GM19238 (cell line): ENCODE measurements around the gene SAMD14.

Experiments
- DNase-seq: peaks from one replicate; pipeline ENCODE4 v3.0.0; 2011; ENCODE audit warnings: low spot score; ENCODE audit not compliant: insufficient read length

The SAMD14 gene

DNA sequence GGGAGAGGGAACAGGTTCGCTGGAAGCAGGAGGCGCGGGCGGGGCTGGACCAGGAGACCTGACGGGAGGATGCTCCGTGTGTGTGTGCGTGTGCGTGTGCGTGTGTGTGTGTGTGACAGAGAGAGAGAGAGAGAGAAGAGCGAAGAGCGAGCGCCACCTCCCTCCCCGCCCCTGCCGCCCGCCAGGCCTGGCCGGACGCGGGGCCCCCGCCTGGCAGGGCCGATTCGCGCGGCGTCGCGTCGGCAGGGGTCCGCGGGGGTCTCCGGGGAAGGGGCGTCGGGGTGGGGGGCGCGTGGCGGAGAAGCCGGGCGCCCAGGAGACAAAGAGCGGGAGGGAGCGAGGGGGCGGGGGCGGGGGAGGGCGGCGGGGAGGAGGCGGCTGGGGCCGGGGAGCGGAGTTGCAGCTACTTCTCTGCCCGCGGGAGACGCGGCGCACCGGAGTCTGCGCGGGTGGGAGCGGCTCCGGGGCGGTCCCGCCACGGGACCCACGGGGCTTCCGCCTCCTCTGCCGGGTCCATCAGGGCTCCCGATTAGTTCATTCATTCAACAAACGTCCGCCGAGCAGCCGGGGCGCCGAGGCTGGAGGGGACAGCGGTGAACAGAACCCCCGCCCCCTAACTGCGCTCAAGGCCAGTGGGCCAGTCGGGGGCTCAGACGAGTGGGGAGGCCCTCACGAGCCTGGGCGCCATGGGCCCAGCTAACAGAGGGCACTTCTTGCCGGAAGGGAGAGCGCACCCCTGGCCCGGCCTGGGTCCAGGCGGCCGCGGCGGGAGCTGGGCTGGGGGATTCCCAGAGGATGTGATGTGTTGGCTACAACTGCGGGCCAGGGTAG is at the start of gene SAMD14:
TSS of gene SAMD14 (minus strand) at position 433 of the 831 bp plus-strand sequence. CDS start 5,201 bp downstream, outside the sequence.
- DNase-seq: peak; percentile 65

DNA sequence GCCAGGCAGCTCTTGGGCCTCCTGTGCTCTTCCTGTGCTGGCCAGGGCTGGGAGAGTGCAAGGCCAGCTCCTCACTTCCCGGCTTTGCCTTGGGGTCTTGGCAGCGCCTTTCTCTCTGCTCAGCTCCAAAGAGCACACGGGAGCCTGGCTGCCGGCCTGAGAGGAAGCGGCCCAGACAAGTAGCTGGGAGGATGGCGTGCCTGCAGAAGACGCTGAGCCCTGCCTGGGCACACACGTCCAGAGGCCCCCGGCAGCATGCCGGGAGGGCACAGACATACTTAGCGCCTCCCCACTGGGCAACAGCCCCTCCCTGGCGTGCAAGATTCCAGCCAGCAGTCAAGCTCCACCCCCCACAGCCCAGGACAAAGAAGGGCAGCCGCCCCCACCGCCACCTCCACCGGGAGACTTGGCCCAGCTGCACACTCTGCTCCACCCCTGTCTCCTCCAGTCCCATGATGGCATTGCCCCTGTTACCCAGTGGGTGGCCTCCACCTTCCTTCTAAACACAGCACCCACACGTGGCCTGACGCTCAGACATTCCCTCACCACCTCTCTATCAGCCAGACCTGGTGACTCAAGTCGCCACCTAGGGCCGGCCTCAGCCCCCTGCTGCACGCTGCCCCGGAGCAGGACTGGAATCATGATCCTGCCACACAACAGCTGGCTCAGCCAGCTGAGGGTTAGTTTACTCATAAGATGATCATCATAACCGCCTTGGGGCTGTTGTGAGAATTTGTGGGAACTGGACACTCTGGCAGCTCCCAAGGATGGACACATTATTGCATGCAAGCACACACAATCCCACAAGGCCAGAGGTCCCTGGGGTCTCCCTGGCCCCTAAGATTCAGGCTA is 48.2 kb upstream of the SAMD14 start:
- no peak for DNase-seq

DNA sequence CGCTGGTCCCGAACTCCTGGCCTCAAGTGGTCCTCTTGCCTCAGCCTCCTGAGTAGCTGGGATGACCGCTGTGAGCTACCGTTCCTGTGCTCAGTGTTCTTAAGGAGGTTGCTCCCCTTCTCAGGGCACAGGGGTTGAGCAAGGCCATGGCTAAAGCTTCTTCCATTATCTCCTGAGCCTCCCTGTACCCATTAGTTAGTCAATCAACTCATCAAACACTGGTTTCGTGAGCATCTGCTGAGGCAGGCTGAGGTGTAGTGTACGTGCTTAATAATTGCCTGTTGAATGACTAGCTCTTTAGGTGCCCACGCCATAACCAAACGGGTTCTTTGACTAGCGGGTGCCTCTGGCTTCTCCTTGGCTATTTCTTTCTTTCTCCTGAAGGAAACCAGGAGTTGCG is 47.5 kb upstream of the SAMD14 start:
- no peak for DNase-seq

DNA sequence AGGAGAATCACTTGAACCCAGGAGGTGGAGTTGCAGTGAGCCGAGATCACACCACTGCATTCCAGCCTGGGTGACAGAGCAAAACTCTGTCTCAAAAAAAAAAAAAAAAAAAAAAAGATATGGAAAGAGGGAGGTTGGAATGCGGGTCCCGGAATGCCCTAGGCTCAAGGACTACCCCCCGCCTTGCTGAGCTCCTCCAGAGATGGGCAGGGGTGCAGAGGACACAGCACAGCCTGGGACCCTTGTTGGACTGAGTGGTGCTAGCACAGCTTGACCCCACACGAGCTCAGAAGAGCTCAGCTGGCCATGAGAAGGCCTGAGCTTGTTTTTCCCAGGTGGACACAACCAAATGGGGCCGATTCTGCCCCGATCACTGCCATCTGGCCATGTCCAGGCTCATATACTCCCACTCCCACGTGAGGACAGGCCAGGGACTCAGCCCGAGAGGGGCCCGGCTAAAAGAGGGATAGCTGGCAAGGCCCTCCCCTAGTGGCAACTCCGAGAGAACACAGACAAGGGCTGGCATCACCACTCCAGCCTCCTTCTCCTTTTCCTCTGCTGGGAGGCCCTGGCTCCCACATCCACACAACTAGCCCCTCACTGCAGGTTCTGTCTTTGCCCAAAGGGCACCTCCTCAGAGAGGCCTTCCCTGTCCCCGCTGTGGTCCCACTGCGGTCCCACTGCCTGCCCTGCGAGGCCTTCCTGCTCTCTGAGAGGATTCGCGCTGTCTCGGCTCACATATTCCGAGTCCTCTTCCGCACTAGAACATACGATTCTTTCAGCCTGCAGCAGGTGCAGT is 46.8 kb upstream of the SAMD14 start:
- no peak for DNase-seq

DNA sequence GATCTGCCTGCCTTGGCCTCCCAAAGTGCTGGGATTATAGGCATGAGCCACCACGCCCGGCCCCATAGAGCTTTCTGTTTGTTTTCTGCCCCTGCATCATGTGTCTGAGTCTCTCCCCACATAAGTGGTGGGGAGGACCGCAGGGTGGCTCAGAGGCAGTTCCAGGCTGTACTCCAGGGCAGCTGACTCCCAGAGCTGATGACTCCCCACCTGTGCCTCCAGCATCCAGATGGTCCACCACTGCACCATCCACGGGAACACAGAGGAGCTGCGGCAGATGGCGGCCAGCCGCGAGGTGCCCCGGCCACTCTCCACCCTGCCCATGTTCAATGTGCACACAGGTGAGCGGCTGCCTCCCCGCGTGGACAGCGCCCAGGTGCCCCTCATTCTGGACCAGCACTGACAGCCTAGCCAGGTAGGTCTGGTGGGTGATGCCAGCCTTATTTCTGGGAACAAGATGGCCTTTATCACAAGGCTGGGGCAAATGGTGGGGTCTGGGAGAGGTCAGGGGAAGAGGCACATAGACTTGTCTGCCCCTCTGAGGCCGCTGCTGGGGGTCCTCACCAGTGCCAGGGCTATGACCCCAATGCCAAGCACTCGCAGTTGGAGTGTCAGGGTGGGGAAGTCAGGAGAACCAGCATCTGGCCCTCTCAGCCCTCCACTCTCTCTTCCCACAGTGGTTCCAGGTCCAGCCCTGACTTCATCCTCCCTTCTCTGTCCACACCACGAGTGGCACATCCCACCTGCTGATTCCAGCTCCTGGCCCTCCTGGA is 45.3 kb upstream of the SAMD14 start:
- DNase-seq: no peak

DNA sequence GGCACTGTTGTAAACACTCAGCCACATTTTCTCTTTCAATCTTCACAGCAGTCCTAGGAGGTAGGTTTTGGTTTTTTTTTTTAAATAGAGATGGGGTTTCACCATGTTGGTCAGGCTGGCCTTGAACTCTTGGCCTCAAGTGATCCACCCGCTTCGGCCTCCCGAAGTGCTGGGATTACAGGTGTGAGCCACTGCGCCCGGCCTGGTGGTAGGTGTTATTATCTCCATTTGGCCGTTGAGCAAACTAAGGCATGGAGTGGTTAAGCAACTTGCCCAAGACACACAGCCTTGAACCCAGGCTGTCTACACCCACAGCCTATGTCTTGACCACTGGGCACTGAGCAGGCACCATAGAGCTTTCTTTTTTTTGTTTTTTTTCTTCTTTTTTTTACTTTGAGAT is 44.5 kb upstream of the SAMD14 start:
- DNase-seq: no peak

DNA sequence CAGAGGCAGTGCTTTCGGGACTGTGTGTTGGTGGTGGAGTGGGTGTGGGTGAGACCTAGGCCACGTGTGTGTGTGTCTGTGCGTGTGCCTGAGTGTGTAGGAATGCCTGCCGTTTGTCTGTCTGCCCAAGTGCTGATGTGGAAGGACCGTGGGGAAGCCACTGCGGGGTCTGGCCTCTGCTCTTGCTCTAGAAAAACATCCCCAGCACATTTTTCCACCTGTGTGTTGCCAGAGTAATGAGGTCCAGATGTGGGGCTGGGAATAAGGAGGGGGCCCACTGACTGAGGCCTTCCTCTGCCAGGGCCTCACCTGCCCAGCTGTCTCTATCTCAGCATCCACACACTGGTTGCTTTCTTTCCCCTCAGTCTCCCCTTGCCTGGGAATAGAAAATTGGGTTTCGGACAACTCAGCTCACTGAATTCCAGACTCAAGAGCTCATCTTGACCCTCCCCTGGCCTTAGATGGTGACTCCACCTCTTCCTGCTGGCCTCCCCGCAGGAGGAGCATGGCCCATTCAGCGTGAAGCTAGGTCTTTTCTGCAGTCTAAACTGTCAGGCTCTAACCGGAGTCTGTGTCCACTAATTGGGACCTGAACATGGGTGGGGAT is 43.5 kb upstream of the SAMD14 start:
- no peak for DNase-seq

DNA sequence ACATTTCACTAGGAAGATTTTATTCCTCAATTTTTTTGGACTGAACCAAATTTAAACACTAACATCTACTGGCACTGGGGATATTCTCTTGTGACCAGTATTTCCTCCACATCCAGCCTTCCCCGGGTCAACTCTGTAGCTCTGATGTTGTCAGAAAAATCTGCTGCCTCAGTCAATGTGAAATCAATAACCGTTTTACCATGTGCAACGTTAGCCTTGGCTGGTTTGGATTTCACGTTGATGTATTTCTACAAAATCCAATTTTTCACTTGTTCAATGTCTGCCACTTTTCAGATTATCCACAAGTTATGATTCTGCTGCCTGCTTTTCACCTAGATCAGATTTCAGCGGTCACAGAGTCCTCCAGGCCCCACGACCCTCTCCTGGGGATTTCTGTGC is 43.0 kb upstream of the SAMD14 start:
- DNase-seq: no peak

DNA sequence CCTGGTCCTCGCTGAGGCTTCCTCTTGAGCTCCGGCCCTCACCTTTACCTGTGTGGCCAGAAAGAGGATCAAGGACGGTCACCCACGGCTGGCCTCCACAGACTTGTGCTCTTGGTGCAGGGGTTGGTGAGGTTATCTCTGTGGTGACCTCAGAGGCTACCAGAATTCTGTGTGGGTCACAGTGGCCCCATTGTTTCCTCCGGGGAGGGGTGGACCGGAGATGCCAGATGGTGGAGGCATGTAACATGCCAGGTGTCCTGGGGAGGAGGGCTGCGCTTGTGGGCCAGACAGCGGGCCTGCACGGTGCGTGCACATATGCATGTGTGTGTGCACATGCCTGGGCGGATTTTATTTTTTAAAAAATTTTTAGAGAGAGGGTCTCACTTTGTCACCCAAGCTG is 42.2 kb upstream of the SAMD14 start:
- no peak for DNase-seq

DNA sequence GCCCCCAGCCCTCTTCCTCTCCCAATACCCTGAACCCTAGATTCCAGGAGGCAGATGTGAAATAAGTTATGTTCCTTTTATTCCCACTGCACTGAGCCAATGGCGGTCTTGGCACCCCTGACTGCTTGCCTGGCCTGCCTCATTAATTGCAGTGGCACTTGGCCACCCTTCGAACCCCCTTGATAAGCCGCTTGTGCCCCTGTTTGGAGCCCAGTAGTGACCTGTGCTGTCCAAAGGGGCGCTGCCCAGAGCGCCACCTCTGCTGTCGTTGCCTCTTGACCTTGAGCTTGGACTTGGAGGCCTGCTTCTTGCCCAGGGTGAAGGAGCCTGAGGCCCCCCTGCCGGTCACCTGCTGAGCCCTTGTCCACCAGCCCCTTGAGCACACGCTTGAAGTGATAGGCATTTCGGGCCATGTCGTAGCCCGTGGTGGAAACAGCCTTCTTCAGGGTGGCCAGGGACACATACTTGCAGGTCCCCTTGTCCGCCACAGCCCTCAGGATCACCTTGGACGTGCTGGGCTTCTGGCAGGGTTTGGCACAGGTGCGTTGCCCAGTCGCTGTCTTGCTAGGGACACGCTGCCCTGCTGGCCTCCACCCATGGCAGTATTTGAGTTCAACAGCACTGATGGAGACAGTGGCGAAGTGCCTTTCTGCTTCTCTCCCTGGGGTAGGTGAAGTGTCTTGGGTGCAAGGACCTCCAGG is 41.6 kb upstream of the SAMD14 start:
- no peak for DNase-seq

DNA sequence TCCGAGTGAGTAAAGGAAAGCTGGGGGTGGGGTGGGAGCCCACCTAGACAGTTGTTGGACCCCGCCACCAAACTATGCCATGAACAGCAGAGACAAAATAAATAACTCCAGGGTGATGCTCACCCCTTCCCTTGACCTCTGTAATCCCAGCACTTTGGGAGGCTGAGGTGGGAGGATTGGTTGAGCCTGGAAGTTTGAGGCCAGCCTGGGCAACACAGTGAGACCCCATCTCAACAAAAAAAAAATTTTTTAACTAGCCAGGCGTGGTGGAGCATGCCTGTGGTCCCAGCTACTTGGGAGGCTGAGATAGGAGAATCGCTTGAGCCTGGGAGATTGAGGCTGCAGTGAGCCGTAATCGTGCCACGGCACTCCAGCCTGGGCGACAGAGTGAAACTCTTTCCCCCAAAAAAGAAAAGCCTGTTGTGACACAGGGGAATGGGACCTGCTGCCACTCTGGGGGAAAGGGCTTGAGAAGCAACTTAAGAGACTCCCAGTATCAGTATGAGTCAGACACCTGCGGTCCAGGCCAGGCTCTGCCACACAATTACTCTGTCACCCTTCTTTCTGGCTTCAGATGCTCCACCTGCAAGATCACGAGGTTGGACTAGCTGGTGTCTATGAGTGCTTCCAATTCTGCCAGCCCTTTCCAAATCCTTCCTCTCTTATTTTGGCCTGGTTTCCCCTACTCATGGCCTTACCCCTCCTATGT is 40.9 kb upstream of the SAMD14 start:
- peak; percentile 79 for DNase-seq

DNA sequence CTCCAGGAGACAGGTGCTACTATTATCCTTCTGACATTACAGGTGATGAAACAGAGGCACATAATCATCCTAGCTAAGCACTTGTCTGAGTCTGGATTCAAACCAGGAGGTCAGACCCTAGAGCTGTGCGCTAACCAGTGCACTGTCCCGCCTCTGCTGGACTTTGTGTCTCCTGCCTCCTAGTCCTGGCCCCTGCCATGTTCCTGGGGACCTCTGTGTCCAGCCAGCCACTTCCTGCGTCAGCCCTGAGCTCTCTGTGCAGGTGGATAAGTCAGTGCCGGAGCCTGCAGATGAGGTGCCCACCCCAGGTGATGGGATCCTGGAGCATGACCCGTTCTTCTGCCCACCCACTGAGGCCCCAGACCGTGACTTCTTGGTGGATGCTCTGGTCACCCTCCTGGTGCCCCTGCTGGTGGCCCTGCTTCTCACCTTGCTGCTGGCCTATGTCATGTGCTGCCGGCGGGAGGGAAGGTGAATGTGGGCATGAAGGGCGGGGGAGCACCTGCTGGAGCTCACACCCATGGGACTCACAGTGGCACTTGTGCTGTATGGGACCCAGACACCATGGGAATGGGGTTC is 40.0 kb upstream of the SAMD14 start:
- no peak for DNase-seq

DNA sequence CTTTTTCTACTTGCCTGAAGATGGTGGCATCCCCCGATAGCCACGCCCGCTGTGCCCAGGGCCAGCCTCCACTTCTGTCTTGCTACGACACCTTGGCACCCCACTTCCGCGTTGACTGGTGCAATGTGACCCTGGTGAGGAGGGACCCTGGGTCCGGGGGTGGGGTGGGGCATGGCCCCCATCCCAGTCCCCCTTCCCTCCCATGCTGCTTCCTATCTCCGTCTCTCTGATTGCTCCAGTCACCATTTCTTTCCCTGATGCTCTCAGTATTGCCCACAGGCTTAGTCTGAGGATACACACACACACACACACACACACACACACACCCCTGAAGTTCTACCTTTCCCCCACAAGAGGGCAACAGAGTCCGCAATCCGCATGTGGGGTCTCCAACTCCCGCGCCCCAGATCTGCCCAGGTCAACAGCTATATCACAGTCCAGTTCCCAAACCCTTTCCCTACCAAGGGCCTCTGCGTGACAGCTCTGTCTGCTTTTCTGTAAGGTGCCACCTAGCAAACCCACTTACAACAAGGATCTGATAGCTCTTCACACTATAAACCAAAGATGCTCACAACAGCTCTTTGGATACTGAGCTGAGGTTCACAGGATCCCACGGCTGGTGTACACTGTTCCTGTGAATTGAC is 39.3 kb upstream of the SAMD14 start:
- DNase-seq: no peak

DNA sequence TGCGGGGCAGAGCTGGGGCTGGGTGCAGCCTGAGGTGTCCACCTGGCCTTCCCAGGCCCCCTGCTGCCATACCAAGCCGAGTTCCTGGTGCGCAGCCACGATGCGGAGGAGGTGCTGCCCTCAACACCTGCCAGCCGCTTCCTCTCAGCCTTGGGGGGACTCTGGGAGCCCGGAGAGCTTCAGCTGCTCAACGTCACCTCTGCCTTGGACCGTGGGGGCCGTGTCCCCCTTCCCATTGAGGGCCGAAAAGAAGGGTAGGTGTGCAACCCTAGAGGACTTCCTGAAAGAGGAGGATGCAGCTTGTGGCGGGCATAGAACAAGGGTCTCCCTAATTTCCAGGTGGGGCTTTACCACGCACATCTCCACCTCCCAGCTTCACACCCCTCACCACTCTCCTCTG is 38.4 kb upstream of the SAMD14 start:
- no peak for DNase-seq

DNA sequence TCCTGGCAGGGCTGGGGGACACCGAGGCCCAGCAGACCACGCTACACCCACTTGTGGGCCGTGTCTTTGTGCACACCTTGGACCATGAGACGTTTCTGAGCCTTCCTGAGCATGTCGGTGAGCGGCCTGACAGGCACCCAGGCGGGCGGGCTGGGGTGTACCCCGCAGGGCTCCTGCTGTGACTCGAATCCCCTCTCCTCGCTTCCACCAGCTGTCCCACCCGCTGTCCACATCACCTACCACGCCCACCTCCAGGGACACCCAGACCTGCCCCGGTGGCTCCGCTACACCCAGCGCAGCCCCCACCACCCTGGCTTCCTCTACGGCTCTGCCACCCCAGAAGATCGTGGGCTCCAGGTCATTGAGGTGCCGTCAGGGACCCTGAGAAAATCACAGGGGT is 37.4 kb upstream of the SAMD14 start:
- DNase-seq: no peak

DNA sequence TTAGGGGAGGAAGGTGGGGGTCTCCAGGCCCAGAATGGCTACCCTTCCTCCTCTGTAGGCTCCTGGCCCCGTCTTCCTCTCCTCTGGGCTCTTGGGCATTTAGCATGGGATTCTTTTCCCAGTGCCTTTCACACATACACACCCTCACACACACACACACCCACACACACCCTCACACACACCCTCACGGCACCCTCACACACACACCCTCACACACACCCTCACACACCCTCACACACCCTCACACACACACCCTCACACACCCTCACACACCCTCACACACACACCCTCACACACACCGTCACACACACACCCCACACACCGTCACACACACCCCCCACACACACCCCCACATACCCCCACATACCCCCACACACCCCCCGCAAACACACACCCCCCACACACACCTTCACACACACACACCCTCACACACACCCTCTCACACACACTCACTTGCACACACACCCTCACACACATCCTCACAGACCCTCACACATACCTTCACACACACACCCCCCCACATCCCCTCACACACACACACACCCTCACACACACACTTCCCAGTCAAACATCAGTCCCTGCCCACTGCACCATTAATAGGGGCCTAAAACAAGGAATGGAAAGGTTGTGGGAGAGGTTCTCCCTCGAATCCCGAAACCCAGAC is 36.7 kb upstream of the SAMD14 start:
- DNase-seq: no peak

DNA sequence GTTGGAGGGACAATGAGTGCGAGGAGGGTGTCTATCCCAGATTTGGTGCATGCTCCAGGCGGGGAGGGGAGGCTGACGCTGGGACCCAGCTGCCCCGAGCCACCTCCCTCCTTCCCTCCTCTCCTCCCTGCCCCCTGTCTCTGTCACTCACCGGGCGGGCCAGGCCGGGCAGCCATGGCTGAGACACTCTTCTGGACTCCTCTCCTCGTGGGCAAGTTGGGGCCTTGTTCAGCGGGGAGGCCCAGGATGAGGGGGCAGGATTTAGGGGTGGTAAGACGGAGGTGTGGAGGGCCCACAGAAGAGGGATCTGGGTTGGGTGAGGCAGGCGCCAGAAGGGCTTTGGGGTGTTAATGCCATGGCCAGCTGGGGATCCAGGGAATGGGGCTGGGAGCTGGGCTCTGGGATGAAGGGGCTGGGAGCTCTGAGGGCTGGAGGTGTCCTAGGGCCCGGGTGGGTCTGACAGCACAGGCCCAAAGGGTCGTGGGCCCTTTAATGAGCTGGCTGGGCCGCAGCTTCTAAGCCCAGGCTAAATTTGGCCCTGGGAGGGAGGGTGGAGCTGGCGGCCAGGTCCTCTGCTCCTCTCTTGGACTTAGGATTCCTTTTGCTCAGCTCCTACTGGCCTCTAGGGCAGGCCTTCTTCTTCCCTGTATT is 36.0 kb upstream of the SAMD14 start, which contains the start of gene SGCA:
TSS of gene SGCA (plus strand) at position 139 of the 651 bp plus-strand sequence. CDS start at position 175, 36 bp downstream.
- no peak for DNase-seq
